Upper lobe of left lung (tissue), 4 donors: ENCODE results near the gene HPCA.

ENCODE experiments used
- CTCF ChIP-seq, 6 experiments: fragments of 450-650 bp in 4 of 6; fragments of 200-600 bp in 2 of 6; sonication (generic) in 2 of 6; IDR thresholded peaks; one replicate each; pipeline ENCODE4 v1.5.1; 2016 to 2019; ENCODE audit warnings: antibody characterized with exemption in 6 of 6
- EP300 ChIP-seq, 4 donors: sonication (generic); formaldehyde crosslinking; IDR thresholded peaks; one replicate each; pipeline ENCODE4 v1.5.1; 2017; ENCODE audit warnings: antibody characterized with exemption in 4 of 4, control low read depth in 2 of 4
- POLR2A ChIP-seq, 4 donors: fragments of 450-650 bp; IDR thresholded peaks; one replicate each; pipeline ENCODE4 v1.5.1; 2016 to 2017; ENCODE audit warnings: antibody characterized with exemption in 4 of 4, mild to moderate bottlenecking in 2 of 4
- POLR2AphosphoS5 ChIP-seq, 2 donors: sonication (generic); formaldehyde crosslinking; IDR thresholded peaks; one replicate each; pipeline ENCODE4 v1.5.1; 2017; ENCODE audit warnings: antibody characterized with exemption in 2 of 2

GRCh38 chr1:32888134-32888533 is 1.8 kb downstream of the HPCA start:
- no peak for TF ChIP-seq CTCF (IDR thresholded peaks at IDR 0.05)
- no peak for TF ChIP-seq POLR2AphosphoS5 (IDR thresholded peaks at IDR 0.05)
- TF ChIP-seq POLR2A (IDR thresholded peaks at IDR 0.05) = no peak
- no peak for TF ChIP-seq EP300 (IDR thresholded peaks at IDR 0.05)
